ENCODE results near the gene SAMD1. TPM values are rescaled to one million over a fixed set of nuclear protein-coding genes. Genes with fewer than 3 reads are reported as not detected.

SAMD1 gene
- total and polyA plus RNA-seq, 9 of the 15 experiments (the other 6 are each of a cell fraction or from before 2014, with no cell fraction given) = 2.9 to 96.0 (median 43.5) TPM

DNA sequence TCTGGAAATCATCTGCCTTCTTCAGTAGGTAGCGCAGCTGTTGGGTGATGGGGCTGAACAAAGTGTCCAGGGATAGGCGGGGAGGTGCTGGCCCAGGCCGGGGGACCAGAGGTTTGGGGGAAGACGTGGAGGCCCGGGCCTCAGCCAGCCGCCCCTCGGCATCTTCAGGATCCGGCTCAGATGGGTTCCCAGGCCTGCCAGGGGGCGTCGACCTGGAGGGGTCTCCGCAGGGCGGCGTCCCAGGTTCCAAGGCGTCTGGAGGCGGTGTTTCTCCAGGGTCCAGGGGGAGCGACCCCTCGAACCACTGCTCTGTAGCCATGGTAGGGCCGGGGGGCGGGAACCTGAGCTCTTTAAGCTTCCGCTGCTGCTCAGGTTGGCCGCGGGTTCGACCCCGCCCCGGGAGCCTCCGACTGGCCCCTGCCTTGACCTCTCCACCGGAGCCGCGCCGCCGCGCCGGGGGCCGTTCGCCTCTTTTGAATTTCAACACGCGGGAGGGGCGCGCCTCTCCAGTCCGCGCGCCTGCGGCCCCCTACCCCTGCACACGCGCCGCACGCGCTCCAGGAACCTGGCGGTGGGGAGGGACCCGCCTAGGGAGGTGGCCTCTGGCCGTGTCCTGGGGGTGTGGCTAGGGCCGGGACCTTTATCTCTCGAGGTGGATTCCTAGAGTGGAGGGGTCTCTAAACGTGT lies 5.1 kb downstream of the SAMD1 start, which contains the start of gene C19orf67 (continued):
- TF ChIP-seq, protein P1, sequence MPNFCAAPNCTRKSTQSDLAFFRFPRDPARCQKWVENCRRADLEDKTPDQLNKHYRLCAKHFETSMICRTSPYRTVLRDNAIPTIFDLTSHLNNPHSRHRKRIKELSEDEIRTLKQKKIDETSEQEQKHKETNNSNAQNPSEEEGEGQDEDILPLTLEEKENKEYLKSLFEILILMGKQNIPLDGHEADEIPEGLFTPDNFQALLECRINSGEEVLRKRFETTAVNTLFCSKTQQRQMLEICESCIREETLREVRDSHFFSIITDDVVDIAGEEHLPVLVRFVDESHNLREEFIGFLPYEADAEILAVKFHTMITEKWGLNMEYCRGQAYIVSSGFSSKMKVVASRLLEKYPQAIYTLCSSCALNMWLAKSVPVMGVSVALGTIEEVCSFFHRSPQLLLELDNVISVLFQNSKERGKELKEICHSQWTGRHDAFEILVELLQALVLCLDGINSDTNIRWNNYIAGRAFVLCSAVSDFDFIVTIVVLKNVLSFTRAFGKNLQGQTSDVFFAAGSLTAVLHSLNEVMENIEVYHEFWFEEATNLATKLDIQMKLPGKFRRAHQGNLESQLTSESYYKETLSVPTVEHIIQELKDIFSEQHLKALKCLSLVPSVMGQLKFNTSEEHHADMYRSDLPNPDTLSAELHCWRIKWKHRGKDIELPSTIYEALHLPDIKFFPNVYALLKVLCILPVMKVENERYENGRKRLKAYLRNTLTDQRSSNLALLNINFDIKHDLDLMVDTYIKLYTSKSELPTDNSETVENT (CRISPR knock-in tag; IDR thresholded peaks at IDR 0.05) = no peak
- TF ChIP-seq DPF2 (IDR thresholded peaks at IDR 0.05) = peak; percentile 37; the same call in 1 of the 2 replicates
- TF ChIP-seq ASH1L (IDR thresholded peaks at IDR 0.05; ENCODE audit: borderline replicate concordance, low read depth, partially characterized antibody) = no peak
- TF ChIP-seq STAT5A (IDR thresholded peaks at IDR 0.05; ENCODE audit: borderline replicate concordance, low read length) = no peak
- TF ChIP-seq BACH1 (tag; IDR thresholded peaks at IDR 0.05) = no peak
- TF ChIP-seq NRF1 (conservative IDR thresholded peaks at IDR 0.05 in 1 of 2, IDR thresholded peaks at IDR 0.05 in 1 of 2) = peak; percentile 73 to 78
- TF ChIP-seq RBFOX2 (IDR thresholded peaks at IDR 0.05; ENCODE audit: low read depth, low read length) = peak; percentile 59
- TF ChIP-seq, protein P2, sequence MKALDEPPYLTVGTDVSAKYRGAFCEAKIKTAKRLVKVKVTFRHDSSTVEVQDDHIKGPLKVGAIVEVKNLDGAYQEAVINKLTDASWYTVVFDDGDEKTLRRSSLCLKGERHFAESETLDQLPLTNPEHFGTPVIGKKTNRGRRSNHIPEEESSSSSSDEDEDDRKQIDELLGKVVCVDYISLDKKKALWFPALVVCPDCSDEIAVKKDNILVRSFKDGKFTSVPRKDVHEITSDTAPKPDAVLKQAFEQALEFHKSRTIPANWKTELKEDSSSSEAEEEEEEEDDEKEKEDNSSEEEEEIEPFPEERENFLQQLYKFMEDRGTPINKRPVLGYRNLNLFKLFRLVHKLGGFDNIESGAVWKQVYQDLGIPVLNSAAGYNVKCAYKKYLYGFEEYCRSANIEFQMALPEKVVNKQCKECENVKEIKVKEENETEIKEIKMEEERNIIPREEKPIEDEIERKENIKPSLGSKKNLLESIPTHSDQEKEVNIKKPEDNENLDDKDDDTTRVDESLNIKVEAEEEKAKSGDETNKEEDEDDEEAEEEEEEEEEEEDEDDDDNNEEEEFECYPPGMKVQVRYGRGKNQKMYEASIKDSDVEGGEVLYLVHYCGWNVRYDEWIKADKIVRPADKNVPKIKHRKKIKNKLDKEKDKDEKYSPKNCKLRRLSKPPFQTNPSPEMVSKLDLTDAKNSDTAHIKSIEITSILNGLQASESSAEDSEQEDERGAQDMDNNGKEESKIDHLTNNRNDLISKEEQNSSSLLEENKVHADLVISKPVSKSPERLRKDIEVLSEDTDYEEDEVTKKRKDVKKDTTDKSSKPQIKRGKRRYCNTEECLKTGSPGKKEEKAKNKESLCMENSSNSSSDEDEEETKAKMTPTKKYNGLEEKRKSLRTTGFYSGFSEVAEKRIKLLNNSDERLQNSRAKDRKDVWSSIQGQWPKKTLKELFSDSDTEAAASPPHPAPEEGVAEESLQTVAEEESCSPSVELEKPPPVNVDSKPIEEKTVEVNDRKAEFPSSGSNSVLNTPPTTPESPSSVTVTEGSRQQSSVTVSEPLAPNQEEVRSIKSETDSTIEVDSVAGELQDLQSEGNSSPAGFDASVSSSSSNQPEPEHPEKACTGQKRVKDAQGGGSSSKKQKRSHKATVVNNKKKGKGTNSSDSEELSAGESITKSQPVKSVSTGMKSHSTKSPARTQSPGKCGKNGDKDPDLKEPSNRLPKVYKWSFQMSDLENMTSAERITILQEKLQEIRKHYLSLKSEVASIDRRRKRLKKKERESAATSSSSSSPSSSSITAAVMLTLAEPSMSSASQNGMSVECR (CRISPR knock-in tag; IDR thresholded peaks at IDR 0.05) = 0 out of 2 replicates have a peak, but pooled peaks have one; percentile 46
- no peak for TF ChIP-seq KDM1A (IDR thresholded peaks at IDR 0.05)
- TF ChIP-seq, protein P3, sequence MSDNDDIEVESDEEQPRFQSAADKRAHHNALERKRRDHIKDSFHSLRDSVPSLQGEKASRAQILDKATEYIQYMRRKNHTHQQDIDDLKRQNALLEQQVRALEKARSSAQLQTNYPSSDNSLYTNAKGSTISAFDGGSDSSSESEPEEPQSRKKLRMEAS (CRISPR knock-in tag; IDR thresholded peaks at IDR 0.05) = peak; percentile 64
- no peak for TF ChIP-seq CHD1 (IDR thresholded peaks at IDR 0.05; ENCODE audit: low read length)
- no peak for TF ChIP-seq ZNF175 (CRISPR knock-in tag; IDR thresholded peaks at IDR 0.05; ENCODE audit: low read depth)
- TF ChIP-seq, protein P4, sequence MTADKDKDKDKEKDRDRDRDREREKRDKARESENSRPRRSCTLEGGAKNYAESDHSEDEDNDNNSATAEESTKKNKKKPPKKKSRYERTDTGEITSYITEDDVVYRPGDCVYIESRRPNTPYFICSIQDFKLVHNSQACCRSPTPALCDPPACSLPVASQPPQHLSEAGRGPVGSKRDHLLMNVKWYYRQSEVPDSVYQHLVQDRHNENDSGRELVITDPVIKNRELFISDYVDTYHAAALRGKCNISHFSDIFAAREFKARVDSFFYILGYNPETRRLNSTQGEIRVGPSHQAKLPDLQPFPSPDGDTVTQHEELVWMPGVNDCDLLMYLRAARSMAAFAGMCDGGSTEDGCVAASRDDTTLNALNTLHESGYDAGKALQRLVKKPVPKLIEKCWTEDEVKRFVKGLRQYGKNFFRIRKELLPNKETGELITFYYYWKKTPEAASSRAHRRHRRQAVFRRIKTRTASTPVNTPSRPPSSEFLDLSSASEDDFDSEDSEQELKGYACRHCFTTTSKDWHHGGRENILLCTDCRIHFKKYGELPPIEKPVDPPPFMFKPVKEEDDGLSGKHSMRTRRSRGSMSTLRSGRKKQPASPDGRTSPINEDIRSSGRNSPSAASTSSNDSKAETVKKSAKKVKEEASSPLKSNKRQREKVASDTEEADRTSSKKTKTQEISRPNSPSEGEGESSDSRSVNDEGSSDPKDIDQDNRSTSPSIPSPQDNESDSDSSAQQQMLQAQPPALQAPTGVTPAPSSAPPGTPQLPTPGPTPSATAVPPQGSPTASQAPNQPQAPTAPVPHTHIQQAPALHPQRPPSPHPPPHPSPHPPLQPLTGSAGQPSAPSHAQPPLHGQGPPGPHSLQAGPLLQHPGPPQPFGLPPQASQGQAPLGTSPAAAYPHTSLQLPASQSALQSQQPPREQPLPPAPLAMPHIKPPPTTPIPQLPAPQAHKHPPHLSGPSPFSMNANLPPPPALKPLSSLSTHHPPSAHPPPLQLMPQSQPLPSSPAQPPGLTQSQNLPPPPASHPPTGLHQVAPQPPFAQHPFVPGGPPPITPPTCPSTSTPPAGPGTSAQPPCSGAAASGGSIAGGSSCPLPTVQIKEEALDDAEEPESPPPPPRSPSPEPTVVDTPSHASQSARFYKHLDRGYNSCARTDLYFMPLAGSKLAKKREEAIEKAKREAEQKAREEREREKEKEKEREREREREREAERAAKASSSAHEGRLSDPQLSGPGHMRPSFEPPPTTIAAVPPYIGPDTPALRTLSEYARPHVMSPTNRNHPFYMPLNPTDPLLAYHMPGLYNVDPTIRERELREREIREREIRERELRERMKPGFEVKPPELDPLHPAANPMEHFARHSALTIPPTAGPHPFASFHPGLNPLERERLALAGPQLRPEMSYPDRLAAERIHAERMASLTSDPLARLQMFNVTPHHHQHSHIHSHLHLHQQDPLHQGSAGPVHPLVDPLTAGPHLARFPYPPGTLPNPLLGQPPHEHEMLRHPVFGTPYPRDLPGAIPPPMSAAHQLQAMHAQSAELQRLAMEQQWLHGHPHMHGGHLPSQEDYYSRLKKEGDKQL (CRISPR knock-in tag; IDR thresholded peaks at IDR 0.05; ENCODE audit: borderline replicate concordance) = no peak
- peak in 1 of 2 experiments; percentile 48; a peak in 1 of 4 replicates for TF ChIP-seq HDAC1 (IDR thresholded peaks at IDR 0.05)
- TF ChIP-seq SAFB (IDR thresholded peaks at IDR 0.05; ENCODE audit: borderline replicate concordance, low read depth, low read length) = no peak
